Rectal smooth muscle tissue (tissue), 1 donor: ENCODE measurements around the gene SFN.

Experiments used
- H3K27ac ChIP-seq: one replicate; pipeline ENCODE4 v1.7.0; 2013; ENCODE audit warnings: low read depth, low read length, inconsistent platforms
- H3K27me3 ChIP-seq: one replicate; pipeline ENCODE4 v1.7.0; 2013; ENCODE audit warnings: low read length; ENCODE audit not compliant: control insufficient read depth, insufficient read depth
- H3K36me3 ChIP-seq: one replicate; pipeline ENCODE4 v1.7.0; 2013; ENCODE audit warnings: low read length; ENCODE audit not compliant: control insufficient read depth, insufficient read depth
- H3K4me1 ChIP-seq: one replicate; pipeline ENCODE4 v1.7.0; 2013; ENCODE audit warnings: low read length; ENCODE audit not compliant: control insufficient read depth, insufficient read depth
- H3K4me3 ChIP-seq: one replicate; pipeline ENCODE4 v1.7.0; 2013; ENCODE audit warnings: low read length
- H3K9ac ChIP-seq: one replicate; pipeline ENCODE4 v1.7.0; 2013; ENCODE audit warnings: low read length

The SFN gene

DNA sequence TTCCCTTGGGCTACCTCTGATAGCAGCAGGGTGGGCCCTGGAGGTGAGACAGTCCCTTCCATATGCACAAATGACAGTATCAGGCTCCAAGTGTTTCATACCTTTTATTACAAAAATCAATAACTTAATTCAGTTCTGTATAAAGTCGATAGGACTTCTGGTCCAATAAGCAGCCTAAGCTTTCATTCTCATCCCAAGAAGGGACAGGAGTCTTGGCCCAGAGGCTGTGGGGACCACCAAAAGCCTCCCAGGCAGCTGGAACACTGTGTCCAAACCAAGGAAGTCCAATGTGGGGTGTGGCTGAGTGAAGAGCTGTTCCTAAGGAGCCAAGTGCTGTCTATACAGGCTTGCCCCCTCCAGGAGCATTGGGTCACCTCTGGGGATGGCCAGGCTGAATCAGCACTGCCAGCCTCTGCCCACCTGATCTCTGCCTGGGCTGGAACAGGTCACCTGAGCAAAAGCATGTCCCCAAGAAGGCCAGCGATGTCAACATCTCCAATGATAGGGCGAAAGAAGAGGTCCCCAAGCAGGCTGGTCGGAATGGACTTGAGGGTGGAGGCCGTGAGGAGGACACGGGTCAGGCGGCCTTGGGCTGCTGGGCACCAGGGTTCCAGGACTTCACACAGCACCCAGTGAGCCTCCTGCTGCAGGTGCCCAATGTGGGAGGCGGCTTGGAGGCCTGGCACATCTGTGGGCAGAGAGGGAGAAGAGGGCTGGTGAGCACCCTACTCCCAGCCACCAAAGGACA lies 48.6 kb downstream of the SFN start:
- H3K36me3 ChIP-seq = no peaks in the 10 kb centered on the region
- H3K27ac ChIP-seq = no peak overlapping the region
- no peaks in the 10 kb centered on the region for H3K4me1 ChIP-seq
- no peak overlapping the region for H3K9ac ChIP-seq
- no peaks in the 10 kb centered on the region for H3K27me3 ChIP-seq
- no peak overlapping the region for H3K4me3 ChIP-seq

DNA sequence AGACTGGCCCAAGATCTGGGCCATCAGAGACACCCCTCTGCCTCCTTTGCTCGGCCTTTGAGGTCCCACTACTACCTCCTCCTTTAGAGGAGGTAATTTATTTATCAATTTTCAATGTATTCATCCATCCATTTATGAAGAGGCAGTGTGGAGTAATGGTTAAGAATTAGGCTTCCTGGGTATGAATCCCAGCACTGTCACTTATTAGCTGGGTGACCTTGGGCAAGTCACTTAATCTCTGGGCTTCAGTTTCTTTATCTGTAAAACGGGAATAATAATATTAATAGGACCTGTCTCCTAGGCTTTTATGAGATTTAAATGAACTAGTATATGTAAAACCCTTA lies 49.2 kb downstream of the SFN start:
- no peak overlapping the region for H3K27ac ChIP-seq
- no peaks in the 10 kb centered on the region for H3K4me1 ChIP-seq
- no peaks in the 10 kb centered on the region for H3K27me3 ChIP-seq
- H3K4me3 ChIP-seq = no peak overlapping the region
- no peaks in the 10 kb centered on the region for H3K36me3 ChIP-seq
- no peak overlapping the region for H3K9ac ChIP-seq

DNA sequence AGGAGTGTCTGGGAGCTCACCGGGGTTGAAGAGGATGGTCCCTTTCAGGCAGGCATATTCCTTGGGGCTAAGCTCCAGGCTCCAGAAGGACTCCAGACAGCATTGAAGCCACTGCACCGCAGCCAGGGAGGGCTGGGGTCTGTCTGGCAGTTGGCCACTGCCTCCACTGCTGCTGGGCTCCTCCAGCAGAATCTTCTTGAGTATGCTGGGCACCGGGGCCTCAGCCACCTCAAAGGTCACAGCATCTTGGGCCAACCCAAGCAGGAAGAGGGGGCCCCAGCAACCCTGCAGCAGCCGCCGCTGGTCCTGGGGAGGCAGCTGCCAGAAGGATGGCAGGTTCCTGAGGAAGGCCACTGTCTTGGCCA lies 50.4 kb downstream of the SFN start:
- H3K9ac ChIP-seq = no peak overlapping the region
- H3K27me3 ChIP-seq = no peaks in the 10 kb centered on the region
- no peaks in the 10 kb centered on the region for H3K4me1 ChIP-seq
- no peaks in the 10 kb centered on the region for H3K36me3 ChIP-seq
- no peak overlapping the region for H3K27ac ChIP-seq
- H3K4me3 ChIP-seq = no peak overlapping the region
